K562 (cell line): Measurements from ENCODE around the gene UIMC1. TPM values are rescaled to one million over a fixed set of nuclear protein-coding genes. Genes with fewer than 3 reads are reported as not detected.

ENCODE experiments used
- CHCHD3 ChIP-seq: fragments of 250-450 bp; sonication (Bioruptor Pico); IDR thresholded peaks from 2 replicates; pipeline ENCODE4 v2.1.2; 2022; ENCODE audit warnings: mild to moderate bottlenecking
- KDM5B ChIP-seq: fragments of 200-600 bp; sonication (generic); IDR thresholded peaks from 2 replicates; pipeline ENCODE4 v1.6.1; 2012; ENCODE audit warnings: low read depth, mild to moderate bottlenecking, moderate library complexity, low read length, control low read depth, inconsistent platforms; ENCODE audit not compliant: insufficient replicate concordance
- MAFF ChIP-seq: IDR thresholded peaks from 2 replicates; pipeline ENCODE4 v1.6.1; 2012; ENCODE audit warnings: low read length, improper control_type of control experiment
- polyA plus RNA-seq, 8 experiments: library from polyadenylated mRNA; depleted of rRNA in 4 of 8; stranded (reverse) in 5 of 8; unstranded in 3 of 8; fragments of >200 nt; fragmentation: Nextera tagmentation in 2 of 8; fragmentation: Illumina TruSeq in 1 of 8; extraction: Ambion mirVana in 2 of 8; extraction: Trizol in 1 of 8; gene quantifications; 2 replicates each; pipeline versions ENCODE4 v1.2.1 to v1.2.3, GENCODE V29; 2011 to 2014; ENCODE audit warnings: inconsistent platforms in 1 of 8, missing spikeins in 1 of 8
- total RNA-seq, 7 experiments: library from RNA; depleted of rRNA in 6 of 7; stranded (reverse); fragments of >200 nt in 6 of 7; fragmentation: Illumina TruSeq in 2 of 7; extraction: Trizol in 2 of 7; gene quantifications; 2 replicates each; pipeline versions ENCODE4 v1.2.1 to v1.2.3, GENCODE V29; 2011 to 2021; ENCODE audit warnings: low replicate concordance in 1 of 7
- TF ChIP-seq, protein P1 (sequence below): fragments of 200-800 bp; sonication (Bioruptor generic); IDR thresholded peaks from 2 replicates; pipeline ENCODE4 v1.6.1; 2016; ENCODE audit warnings: missing genetic modification characterization, missing compliant biosample characterization

UIMC1 gene
- total and polyA plus RNA-seq, 9 of the 15 experiments (the other 6 are each of a cell fraction or from before 2014, with no cell fraction given): 14.9 to 51.7 (median 36.8) TPM

DNA sequence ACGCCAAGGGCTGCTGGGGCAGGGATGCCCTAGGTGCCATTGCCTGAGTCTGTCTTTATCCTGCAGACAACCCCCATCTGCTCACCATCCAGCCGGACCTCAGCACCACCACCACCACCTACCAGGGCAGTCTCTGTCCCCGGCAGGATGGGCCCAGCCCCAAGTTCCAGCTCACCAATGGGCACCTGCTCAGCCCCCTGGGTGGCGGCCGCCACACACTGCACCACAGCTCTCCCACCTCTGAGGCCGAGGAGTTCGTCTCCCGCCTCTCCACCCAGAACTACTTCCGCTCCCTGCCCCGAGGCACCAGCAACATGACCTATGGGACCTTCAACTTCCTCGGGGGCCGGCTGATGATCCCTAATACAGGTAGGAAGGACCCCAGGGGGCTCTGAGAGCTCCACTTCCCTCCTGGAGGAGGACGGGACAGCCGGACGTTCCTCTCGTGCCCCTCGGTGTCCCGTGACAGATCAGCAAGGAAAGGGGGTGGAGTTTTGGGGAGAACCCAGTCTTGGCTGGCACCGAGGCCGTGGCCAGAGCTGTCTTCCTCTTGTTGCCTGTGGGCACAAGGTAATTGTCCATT lies 132.3 kb downstream of the UIMC1 start (continued):
- TF ChIP-seq, protein P1, sequence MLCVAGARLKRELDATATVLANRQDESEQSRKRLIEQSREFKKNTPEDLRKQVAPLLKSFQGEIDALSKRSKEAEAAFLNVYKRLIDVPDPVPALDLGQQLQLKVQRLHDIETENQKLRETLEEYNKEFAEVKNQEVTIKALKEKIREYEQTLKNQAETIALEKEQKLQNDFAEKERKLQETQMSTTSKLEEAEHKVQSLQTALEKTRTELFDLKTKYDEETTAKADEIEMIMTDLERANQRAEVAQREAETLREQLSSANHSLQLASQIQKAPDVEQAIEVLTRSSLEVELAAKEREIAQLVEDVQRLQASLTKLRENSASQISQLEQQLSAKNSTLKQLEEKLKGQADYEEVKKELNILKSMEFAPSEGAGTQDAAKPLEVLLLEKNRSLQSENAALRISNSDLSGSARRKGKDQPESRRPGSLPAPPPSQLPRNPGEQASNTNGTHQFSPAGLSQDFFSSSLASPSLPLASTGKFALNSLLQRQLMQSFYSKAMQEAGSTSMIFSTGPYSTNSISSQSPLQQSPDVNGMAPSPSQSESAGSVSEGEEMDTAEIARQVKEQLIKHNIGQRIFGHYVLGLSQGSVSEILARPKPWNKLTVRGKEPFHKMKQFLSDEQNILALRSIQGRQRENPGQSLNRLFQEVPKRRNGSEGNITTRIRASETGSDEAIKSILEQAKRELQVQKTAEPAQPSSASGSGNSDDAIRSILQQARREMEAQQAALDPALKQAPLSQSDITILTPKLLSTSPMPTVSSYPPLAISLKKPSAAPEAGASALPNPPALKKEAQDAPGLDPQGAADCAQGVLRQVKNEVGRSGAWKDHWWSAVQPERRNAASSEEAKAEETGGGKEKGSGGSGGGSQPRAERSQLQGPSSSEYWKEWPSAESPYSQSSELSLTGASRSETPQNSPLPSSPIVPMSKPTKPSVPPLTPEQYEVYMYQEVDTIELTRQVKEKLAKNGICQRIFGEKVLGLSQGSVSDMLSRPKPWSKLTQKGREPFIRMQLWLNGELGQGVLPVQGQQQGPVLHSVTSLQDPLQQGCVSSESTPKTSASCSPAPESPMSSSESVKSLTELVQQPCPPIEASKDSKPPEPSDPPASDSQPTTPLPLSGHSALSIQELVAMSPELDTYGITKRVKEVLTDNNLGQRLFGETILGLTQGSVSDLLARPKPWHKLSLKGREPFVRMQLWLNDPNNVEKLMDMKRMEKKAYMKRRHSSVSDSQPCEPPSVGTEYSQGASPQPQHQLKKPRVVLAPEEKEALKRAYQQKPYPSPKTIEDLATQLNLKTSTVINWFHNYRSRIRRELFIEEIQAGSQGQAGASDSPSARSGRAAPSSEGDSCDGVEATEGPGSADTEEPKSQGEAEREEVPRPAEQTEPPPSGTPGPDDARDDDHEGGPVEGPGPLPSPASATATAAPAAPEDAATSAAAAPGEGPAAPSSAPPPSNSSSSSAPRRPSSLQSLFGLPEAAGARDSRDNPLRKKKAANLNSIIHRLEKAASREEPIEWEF (CRISPR knock-in tag): no peak
- no peak for TF ChIP-seq KDM5B
- TF ChIP-seq MAFF: no peak
- TF ChIP-seq CHCHD3 (CRISPR knock-in tag): no peak
